ENCODE measurements around the gene MIEN1. TPM values are rescaled to one million over a fixed set of nuclear protein-coding genes. Genes with fewer than 3 reads are reported as not detected.
A peak's percentile ranks its signal among the peaks of the same experiment; 100 is the strongest.
"Not testable (repeated sequence)": the region's sequence is repeated elsewhere in the genome, so short reads cannot be mapped to it uniquely, and the experiment has no call there.

Gene MIEN1
- total RNA-seq, 1 donor from 2014 or later: 25.2 TPM

DNA sequence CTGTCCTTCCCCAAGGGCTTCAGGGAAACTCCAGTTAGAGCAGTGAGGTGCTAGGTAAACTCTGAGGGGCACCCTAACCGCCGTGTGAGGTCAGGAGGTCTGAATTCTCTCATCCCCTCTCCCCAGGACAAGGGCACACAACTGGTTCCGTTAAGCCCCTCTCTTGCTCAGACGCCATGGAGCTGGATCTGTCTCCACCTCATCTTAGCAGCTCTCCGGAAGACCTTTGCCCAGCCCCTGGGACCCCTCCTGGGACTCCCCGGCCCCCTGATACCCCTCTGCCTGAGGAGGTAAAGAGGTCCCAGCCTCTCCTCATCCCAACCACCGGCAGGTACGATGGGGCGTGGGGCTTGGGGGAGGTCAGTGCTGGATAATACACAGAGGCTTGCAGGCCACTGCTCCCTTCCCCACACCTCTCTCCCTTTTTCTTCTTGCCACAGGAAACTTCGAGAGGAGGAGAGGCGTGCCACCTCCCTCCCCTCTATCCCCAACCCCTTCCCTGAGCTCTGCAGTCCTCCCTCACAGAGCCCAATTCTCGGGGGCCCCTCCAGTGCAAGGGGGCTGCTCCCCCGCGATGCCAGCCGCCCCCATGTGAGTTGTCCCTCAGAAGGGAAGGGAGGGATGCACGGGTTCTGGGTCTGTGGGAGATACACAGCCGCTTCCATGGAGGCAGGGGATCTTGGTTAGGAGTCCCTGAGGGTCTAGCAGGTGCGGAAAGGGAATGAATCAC, 12.0 kb upstream of the MIEN1 start:
- ATAC-seq (no peak), DNase-seq (ENCODE audit: low spot score) (no peak)

DNA sequence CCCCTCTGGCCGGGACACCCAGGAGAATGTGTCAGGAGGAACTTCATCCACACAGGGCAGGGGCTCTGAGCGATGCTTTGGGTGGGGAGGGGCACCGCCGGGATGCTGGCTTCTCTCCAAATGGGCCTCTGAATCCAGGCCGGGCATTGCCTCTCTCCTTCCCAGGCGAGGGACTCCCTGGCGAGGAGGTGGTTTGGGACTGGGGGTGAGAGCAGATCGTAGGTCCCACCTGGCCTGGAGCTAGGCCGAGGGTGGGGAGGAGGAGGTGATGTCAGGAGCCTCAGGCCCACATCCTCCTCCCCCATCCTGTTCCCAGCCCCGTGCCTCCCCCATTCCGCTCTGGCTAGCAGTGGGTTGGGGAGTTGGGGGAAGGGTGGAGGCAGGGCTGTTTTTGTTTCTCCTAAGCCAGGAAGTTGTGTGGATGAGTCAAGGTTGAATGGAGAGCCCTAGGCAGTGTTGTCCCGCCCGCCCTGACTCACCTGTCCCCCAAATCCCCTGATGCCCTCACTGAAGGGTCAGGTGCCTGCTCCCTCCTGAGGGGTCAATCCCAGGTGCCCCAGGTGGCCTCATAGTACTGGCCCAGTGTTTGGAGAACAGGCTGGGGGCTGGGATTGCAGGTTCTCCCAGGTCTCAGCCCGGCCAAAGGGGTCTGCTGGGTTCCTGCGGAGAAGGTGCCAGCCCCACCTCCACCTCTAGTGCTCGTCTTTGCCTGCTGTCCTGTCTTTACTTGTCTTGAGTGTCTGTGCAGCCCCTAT, 10.2 kb upstream of the MIEN1 start:
- ATAC-seq (no peak), DNase-seq (ENCODE audit: low spot score) (no peak)

GRCh38 chr17:39739885-39740356, 9.6 kb upstream of the MIEN1 start:
- ATAC-seq: no peak
- DNase-seq (ENCODE audit: low spot score): no peak

- peak; percentile 68 for ATAC-seq
- peak; percentile 92 for DNase-seq (ENCODE audit: low spot score)
Observed at GRCh38 chr17:39738983-39739884, 8.9 kb upstream of the MIEN1 start.

GRCh38 chr17:39738568-39738901, 8.2 kb upstream of the MIEN1 start:
- DNase-seq (ENCODE audit: low spot score) (peak; percentile 71), ATAC-seq (peak; percentile 54)

GRCh38 chr17:39737760-39738567, 7.6 kb upstream of the MIEN1 start, which contains the start of gene GRB7:
TSS of gene GRB7 (plus strand) at chr17:39737938. CDS start at chr17:39742302, 4,364 bp downstream.
- peak; percentile 89 for DNase-seq (ENCODE audit: low spot score)
- ATAC-seq: peak; percentile 74

- DNase-seq (ENCODE audit: low spot score) (peak; percentile 89), ATAC-seq (peak; percentile 69)
Observed at GRCh38 chr17:39737206-39737759, 7.0 kb upstream of the MIEN1 start.

GRCh38 chr17:39736319-39737165, 6.2 kb upstream of the MIEN1 start:
- no peak for DNase-seq (ENCODE audit: low spot score)
- no peak for ATAC-seq

- DNase-seq (ENCODE audit: low spot score) (no peak), ATAC-seq (no peak)
Observed at GRCh38 chr17:39735882-39736281, 5.5 kb upstream of the MIEN1 start.

- DNase-seq (ENCODE audit: low spot score): no peak
- ATAC-seq: no peak
Observed at GRCh38 chr17:39732586-39732985, 2.3 kb upstream of the MIEN1 start.

DNA sequence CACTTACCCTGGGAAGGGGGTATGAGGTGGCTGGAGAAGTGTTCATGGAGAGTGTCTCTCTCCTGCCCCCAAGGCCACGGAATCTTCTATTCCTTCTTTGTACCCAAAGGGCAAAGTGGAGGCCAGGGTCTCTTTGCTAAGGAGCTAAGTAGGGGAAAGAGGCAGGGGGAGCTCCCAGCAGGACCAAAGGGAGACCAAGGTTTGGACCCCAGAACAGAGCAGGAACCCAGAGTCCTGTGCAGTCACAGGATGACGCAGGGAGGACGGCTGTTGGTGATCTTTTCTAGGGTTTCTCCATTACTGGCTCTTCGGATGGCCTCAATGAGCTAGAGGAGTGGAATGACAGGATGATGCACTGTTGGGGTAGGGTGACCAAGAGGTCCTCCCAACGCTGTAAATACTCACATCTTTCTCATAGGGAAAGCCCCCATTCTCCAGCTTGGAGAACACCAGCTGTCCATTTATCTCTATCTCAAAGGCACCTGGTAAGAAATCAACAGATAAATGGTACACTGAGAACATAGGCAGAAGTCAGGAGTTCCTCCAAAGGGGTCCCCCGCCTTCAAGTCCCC, 966 bp downstream of the MIEN1 start:
- ATAC-seq (no peak), DNase-seq (ENCODE audit: low spot score) (no peak)

- ATAC-seq: no peak
Observed at GRCh38 chr17:39727556-39727955, 2.8 kb downstream of the MIEN1 start.

DNA sequence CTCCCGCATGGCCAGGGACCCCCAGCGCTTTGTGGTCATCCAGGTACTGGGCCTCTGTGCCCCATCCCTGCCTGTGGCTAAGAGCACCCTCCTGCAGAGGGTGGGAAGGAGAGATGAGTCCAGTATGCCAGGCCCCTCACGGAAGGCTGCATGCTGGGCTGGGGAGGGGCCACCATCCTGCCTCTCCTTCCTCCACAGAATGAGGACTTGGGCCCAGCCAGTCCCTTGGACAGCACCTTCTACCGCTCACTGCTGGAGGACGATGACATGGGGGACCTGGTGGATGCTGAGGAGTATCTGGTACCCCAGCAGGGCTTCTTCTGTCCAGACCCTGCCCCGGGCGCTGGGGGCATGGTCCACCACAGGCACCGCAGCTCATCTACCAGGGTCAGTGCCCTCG, 3.7 kb downstream of the MIEN1 start:
- DNase-seq (ENCODE audit: low spot score): no peak
- ATAC-seq: no peak

More at GRCh38 chr17:39727556-39727955, 2.8 kb downstream of the MIEN1 start:
- no peak for DNase-seq (ENCODE audit: low spot score)

DNA sequence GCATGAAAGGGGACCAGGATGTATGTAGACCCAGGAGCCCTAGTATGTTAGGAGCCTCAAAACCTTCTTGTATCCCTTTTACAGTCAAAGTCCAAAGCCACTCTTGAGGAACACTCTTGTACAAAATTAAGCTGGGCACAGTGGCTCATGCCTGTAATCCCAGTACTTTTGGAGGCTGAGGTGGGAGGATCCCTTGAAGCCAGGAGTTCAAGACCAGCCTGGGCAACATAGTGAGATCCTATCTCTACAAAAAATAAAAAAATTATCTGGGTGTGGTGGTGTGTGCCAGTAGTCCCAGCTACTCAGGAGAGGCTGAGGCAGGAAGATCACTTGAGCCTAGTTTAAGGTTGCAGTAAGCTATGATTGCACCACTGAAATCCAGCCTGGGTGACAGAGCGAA, 4.4 kb downstream of the MIEN1 start:
- not testable (repeated sequence) for ATAC-seq; DNase-seq (ENCODE audit: low spot score)

- DNase-seq (ENCODE audit: low spot score): no peak
- ATAC-seq: no peak
Observed at GRCh38 chr17:39724731-39725130, 5.6 kb downstream of the MIEN1 start.

DNA sequence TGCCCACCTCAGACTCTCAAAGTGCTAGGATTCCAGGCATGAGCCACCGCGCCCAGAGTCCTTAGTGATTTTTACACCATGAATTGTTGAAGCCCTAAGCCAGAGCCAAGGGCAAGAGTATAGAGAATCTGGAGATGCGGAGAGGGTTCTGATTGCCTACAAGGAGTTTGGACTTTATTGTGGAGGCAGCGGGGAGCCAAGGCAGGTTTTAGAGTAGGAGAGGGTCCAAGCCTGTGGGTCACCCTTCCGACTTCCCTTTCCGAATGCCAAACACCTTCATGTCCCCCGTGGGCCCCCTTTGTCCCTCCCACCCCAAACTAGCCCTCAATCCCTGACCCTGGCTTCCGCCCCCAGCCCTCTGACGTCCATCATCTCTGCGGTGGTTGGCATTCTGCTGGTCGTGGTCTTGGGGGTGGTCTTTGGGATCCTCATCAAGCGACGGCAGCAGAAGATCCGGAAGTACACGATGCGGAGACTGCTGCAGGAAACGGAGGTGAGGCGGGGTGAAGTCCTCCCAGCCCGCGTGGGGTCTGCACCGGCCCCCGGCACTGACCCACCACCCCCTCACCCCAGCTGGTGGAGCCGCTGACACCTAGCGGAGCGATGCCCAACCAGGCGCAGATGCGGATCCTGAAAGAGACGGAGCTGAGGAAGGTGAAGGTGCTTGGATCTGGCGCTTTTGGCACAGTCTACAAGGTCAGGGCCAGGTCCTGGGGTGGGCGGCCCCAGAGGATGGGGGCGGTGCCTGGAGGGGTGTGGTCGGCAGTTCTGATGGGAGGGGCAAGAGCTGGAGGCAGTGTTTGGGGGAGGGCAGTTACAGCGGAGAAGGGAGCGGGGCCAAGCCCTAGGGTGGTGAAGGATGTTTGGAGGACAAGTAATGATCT, 7.1 kb downstream of the MIEN1 start:
- DNase-seq (ENCODE audit: low spot score): no peak
- ATAC-seq: peak; percentile 23

DNA sequence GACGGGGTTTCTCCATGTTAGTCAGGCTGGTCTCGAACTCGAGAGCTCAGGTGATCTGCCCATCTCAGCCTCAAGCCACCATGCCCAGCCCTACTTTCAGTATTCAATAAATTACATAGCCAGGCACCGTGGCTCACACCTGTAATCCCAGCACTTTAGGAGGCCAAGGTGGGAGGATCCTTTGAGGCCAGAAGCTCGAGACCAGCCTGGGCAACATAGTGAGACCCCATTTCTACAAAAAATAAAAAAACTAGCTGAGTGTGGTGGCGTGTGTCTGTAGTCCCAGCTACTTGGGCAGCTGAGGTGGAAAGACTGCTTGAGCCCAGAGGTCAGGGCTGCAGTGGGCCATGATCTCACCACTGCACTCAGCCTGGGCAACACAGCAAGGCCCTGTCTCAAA, 8.2 kb downstream of the MIEN1 start:
- ATAC-seq: no peak
- no peak for DNase-seq (ENCODE audit: low spot score)

Data from left lobe of liver (tissue), 2 donors.